ENCODE data around the gene SERPINB12. TPM values are rescaled to one million over a fixed set of nuclear protein-coding genes. Genes with fewer than 3 reads are reported as not detected.

Gene SERPINB12
- total RNA-seq, 4 donors from 2014 or later = 62.8 to 185 (median 112) TPM

- 86 to 87% methylated on average over 4 of the region's 4 CpGs for WGBS, 2 donors
- H3K4me3 ChIP-seq (ENCODE audit: low read depth, poor library complexity, severe bottlenecking) = no peak overlapping the region
- TF ChIP-seq POLR2A (IDR thresholded peaks at IDR 0.05) (no peak), CTCF (IDR thresholded peaks at IDR 0.05) (no peak)
- intact Hi-C loops (cut with DNase I; ENCODE audit: low total_unique reads) = no loop called here
- DNase-seq (ENCODE audit: low spot score in 2 of 2) = no peak
Measured at GRCh38 chr18:63613420-63613819, 71.3 kb downstream of the SERPINB12 start.

GRCh38 chr18:63617049-63617914 is 75.1 kb downstream of the SERPINB12 start:
- no peak overlapping the region for H3K4me3 ChIP-seq (ENCODE audit: low read depth, poor library complexity, severe bottlenecking)
- DNase-seq (ENCODE audit: low spot score in 2 of 2) = no peak
- intact Hi-C loops (cut with DNase I; ENCODE audit: low total_unique reads) = no loop called here
- TF ChIP-seq POLR2A (IDR thresholded peaks at IDR 0.05) (no peak), CTCF (IDR thresholded peaks at IDR 0.05) (no peak)
- 36 to 39% methylated on average over 3 of the region's 3 CpGs for WGBS, 2 donors

GRCh38 chr18:63617915-63618234 is 75.7 kb downstream of the SERPINB12 start:
- TF ChIP-seq CTCF (IDR thresholded peaks at IDR 0.05) (no peak), POLR2A (IDR thresholded peaks at IDR 0.05) (no peak)
- no peak for DNase-seq (ENCODE audit: low spot score in 2 of 2)
- intact Hi-C loops (cut with DNase I; ENCODE audit: low total_unique reads) = no loop called here
- 94 to 98% methylated on average over 2 of the region's 2 CpGs for WGBS, 2 donors
- H3K4me3 ChIP-seq (ENCODE audit: low read depth, poor library complexity, severe bottlenecking) = no peak overlapping the region

Other genes starting within 250 kb of the SERPINB12 start
- 10 to 100 TPM; 12.8 to 21.7 (median 18.2) TPM for gene BCL2, start 222.6 kb upstream of the SERPINB12 start, total RNA-seq
- 100 to 1,000 TPM in 2 of 4 donors, 10 to 100 TPM in 2; 91.7 to 121 (median 99.3) TPM for gene KDSR, start 175.2 kb upstream of the SERPINB12 start, total RNA-seq
- 10 to 100 TPM; 43.6 to 59.6 (median 52.4) TPM for gene VPS4B, start 119.9 kb upstream of the SERPINB12 start, total RNA-seq
- 100 to 1,000 TPM; 298 to 404 (median 337) TPM for gene SERPINB5, start 65.4 kb upstream of the SERPINB12 start, total RNA-seq
- gene SERPINB13, start 45.0 kb downstream of the SERPINB12 start, total RNA-seq = 10 to 100 TPM; 15.2 to 34.2 (median 16.9) TPM
- 1 to 10 TPM in 1 of 4 donors, under 1 TPM in 1, not detected in 2; 0.54 to 1.3 TPM for gene SERPINB4, start 101.9 kb downstream of the SERPINB12 start, total RNA-seq
- 10 to 100 TPM in 3 of 4 donors, 1 to 10 TPM in 1; 7.3 to 66.5 (median 15.8) TPM for gene SERPINB3, start 119.5 kb downstream of the SERPINB12 start, total RNA-seq
- gene SERPINB11, start 160.6 kb downstream of the SERPINB12 start, total RNA-seq = under 1 TPM in 1 of 4 donors, not detected in 3; 0.61 TPM
- 100 to 1,000 TPM; 140 to 354 (median 233) TPM for gene SERPINB7, start 233.0 kb downstream of the SERPINB12 start, total RNA-seq